Adrenal gland (tissue), 5 donors: Measurements from ENCODE around the gene TRABD.

Experiments
- CTCF ChIP-seq, 6 experiments: fragments of 450-650 bp in 4 of 6; fragments of 200-600 bp in 2 of 6; sonication (generic) in 1 of 6; IDR thresholded peaks; 1 replicate in 5 of 6; 2 replicates in 1 of 6; pipeline versions ENCODE4 v1.5.1 to v1.8.0; 2016 to 2021; ENCODE audit warnings: antibody characterized with exemption in 6 of 6, mild to moderate bottlenecking in 2 of 6, moderate library complexity in 1 of 6
- POLR2A ChIP-seq, 2 donors: fragments of 450-650 bp; IDR thresholded peaks; one replicate each; pipeline ENCODE4 v1.6.1; 2017; ENCODE audit warnings: antibody characterized with exemption in 2 of 2, mild to moderate bottlenecking in 2 of 2, moderate library complexity in 1 of 2
- donor health status: DM: no; HTN: no; CAD: no.

- TF ChIP-seq CTCF (IDR thresholded peaks at IDR 0.05), result no peak
- TF ChIP-seq POLR2A (IDR thresholded peaks at IDR 0.05), result no peak
Measured at GRCh38 chr22:50197000-50197800, 11.5 kb downstream of the TRABD start.
